Astrocyte (in vitro differentiated cells and primary cell): ENCODE measurements around the gene HGFAC. TPM values are rescaled to one million over a fixed set of nuclear protein-coding genes. Genes with fewer than 3 reads are reported as not detected.

Experiments used
- DNase-seq: peaks from one replicate; pipeline ENCODE4 v3.0.0-alpha.2; 2010; ENCODE audit warnings: low read depth
- FAIRE-seq: peaks from 2 replicates; lab custom pipeline; 2011; peaks lifted over from hg19 to GRCh38; lab: Jason Lieb, UNC
- H2AFZ ChIP-seq: 2 replicates; pipeline ENCODE4 v1.6.0; 2012; ENCODE audit warnings: low read depth, low read length, inconsistent platforms
- H3K27ac ChIP-seq: 2 replicates; pipeline ENCODE4 v1.5.1; 2011; ENCODE audit warnings: low read depth, low read length, inconsistent platforms
- H3K27me3 ChIP-seq: 2 replicates; pipeline ENCODE4 v1.6.0; 2011; ENCODE audit warnings: low read length, inconsistent platforms; ENCODE audit not compliant: insufficient read depth
- H3K36me3 ChIP-seq: 2 replicates; pipeline ENCODE4 v1.5.1; 2011; ENCODE audit warnings: low read length, inconsistent platforms; ENCODE audit not compliant: insufficient read depth
- H3K4me1 ChIP-seq: 2 replicates; pipeline ENCODE4 v1.5.1; 2011; ENCODE audit warnings: low read length, inconsistent platforms; ENCODE audit not compliant: insufficient read depth
- H3K4me2 ChIP-seq: 2 replicates; pipeline ENCODE4 v1.6.0; 2012; ENCODE audit warnings: low read length, inconsistent platforms
- H3K4me3 ChIP-seq: 2 replicates; pipeline ENCODE4 v1.5.1; 2011; ENCODE audit warnings: low read depth, mild to moderate bottlenecking, low read length, inconsistent platforms; ENCODE audit not compliant: insufficient read depth
- H3K79me2 ChIP-seq: 2 replicates; pipeline ENCODE4 v1.6.0; 2012; ENCODE audit warnings: mild to moderate bottlenecking, low read length, inconsistent platforms; ENCODE audit not compliant: insufficient read depth
- H3K9ac ChIP-seq: 2 replicates; pipeline ENCODE4 v1.6.0; 2012; ENCODE audit warnings: mild to moderate bottlenecking, low read length, inconsistent platforms
- H3K9me3 ChIP-seq: 2 replicates; pipeline ENCODE4 v1.5.1; 2012; ENCODE audit warnings: low read depth, mild to moderate bottlenecking, low read length, inconsistent platforms; ENCODE audit not compliant: insufficient read depth
- H4K20me1 ChIP-seq: 2 replicates; pipeline ENCODE4 v1.6.0; 2012; ENCODE audit warnings: low read length, inconsistent platforms; ENCODE audit not compliant: insufficient read depth
- H3K27ac Mint-ChIP-seq: one replicate; pipeline ENCODE4 v1.8.0; 2021; ENCODE audit warnings: mild to moderate bottlenecking, mixed read lengths; ENCODE audit not compliant: unreplicated experiment
- H3K27me3 Mint-ChIP-seq: one replicate; pipeline ENCODE4 v1.8.0; 2021; ENCODE audit warnings: low read depth, mixed read lengths; ENCODE audit not compliant: unreplicated experiment
- H3K36me3 Mint-ChIP-seq: one replicate; pipeline ENCODE4 v1.8.0; 2021; ENCODE audit warnings: low read depth, mixed read lengths; ENCODE audit not compliant: unreplicated experiment
- H3K4me1 Mint-ChIP-seq: one replicate; pipeline ENCODE4 v1.8.0; 2021; ENCODE audit warnings: low read depth, mixed read lengths; ENCODE audit not compliant: unreplicated experiment
- H3K4me3 Mint-ChIP-seq: one replicate; pipeline ENCODE4 v1.8.0; 2021; ENCODE audit warnings: mild to moderate bottlenecking, moderate library complexity, mixed read lengths; ENCODE audit not compliant: unreplicated experiment
- H3K9me3 Mint-ChIP-seq: one replicate; pipeline ENCODE4 v1.8.0; 2021; ENCODE audit warnings: mild to moderate bottlenecking, mixed read lengths; ENCODE audit not compliant: unreplicated experiment
- CTCF ChIP-seq: IDR thresholded peaks from 2 replicates; pipeline ENCODE4 v1.5.1; 2011; ENCODE audit warnings: low read depth, mild to moderate bottlenecking, inconsistent platforms, low read length, moderate library complexity; ENCODE audit not compliant: insufficient read depth
- EZH2 ChIP-seq: IDR thresholded peaks from 2 replicates; pipeline ENCODE4 v1.6.1; 2012; ENCODE audit warnings: mild to moderate bottlenecking, low read length, inconsistent platforms; ENCODE audit not compliant: insufficient read depth
- total RNA-seq: library from RNA; stranded (reverse); gene quantifications from 2 replicates; pipeline ENCODE4 v1.2.1, GENCODE V29; 2021

The HGFAC gene
- total RNA-seq, 1 donor from 2014 or later: 0.52 TPM

- H3K36me3 Mint-ChIP-seq: no peaks in the 10 kb centered on the region
- Histone ChIP-seq H3K27ac (no peak within 1 kb of the TSS), H3K4me3 (no peak within 1 kb of the TSS), H3K79me2 (no peaks in the 10 kb centered on the region), H3K9me3 (no peaks in the 10 kb centered on the region), H3K4me2 (peak within 1 kb of the TSS; percentile 57), H3K27me3 (peaks cover 15% of the 10 kb centered on the region), H3K36me3 (no peaks in the 10 kb centered on the region), H4K20me1 (no peaks in the 10 kb centered on the region), H3K4me1 (no peaks in the 10 kb centered on the region), H3K9ac (no peak within 1 kb of the TSS), H2AFZ (no peak within 1 kb of the TSS)
- TF ChIP-seq CTCF: no peak
- TF ChIP-seq EZH2: peak; percentile 79
- DNase-seq (no peak), FAIRE-seq (no peak)
- no peak within 1 kb of the TSS for H3K27ac Mint-ChIP-seq
- no peaks in the 10 kb centered on the region for H3K4me1 Mint-ChIP-seq
- peaks cover 17% of the 10 kb centered on the region for H3K9me3 Mint-ChIP-seq
- H3K4me3 Mint-ChIP-seq: no peak within 1 kb of the TSS
- H3K27me3 Mint-ChIP-seq: peaks cover 47% of the 10 kb centered on the region
These were observed 21.1 kb downstream of the HGFAC start, which contains the start of gene DOK7 for GRCh38 chr4:3462790-3463415. TSS of gene DOK7 (plus strand) at chr4:3463306. CDS start at chr4:3463376, 70 bp downstream.

GRCh38 chr4:3463556-3464348, 22.0 kb downstream of the HGFAC start:
- Histone ChIP-seq H3K9ac (no peak overlapping the region), H3K4me2 (no peak overlapping the region), H3K36me3 (no peaks in the 10 kb centered on the region), H3K27ac (no peak overlapping the region), H3K4me3 (no peak overlapping the region), H2AFZ (no peak overlapping the region), H3K79me2 (no peaks in the 10 kb centered on the region), H4K20me1 (no peaks in the 10 kb centered on the region), H3K27me3 (peaks cover 15% of the 10 kb centered on the region), H3K9me3 (peaks cover 7% of the 10 kb centered on the region), H3K4me1 (no peaks in the 10 kb centered on the region)
- no peak overlapping the region for H3K4me3 Mint-ChIP-seq
- no peak overlapping the region for H3K27ac Mint-ChIP-seq
- no peaks in the 10 kb centered on the region for H3K4me1 Mint-ChIP-seq
- TF ChIP-seq CTCF (no peak), EZH2 (no peak)
- no peaks in the 10 kb centered on the region for H3K36me3 Mint-ChIP-seq
- H3K27me3 Mint-ChIP-seq: peaks cover 39% of the 10 kb centered on the region
- no peak for FAIRE-seq
- DNase-seq: no peak
- peaks cover 9% of the 10 kb centered on the region for H3K9me3 Mint-ChIP-seq
